Measurements from ENCODE around the gene RUNDC3A.

Gene RUNDC3A

DNA sequence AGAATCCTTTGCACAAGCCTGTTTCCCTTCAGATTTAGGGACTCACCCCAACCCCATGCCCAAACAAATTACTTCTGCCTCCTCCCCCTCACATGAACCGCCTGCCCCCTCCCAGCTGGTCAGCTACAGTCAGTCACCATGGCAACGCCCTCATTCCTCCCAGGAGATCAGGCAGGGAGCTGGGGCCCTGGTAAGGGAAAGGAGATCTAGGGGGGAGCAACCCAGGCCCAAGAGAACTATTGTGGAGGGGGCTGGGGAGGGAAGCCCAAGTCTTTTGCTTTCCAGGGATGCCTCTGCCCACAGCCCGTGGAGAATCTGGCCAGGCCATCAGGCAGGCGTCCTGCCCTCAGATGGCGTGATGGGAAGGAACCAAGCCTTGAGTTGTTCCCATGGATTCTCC is 52.4 kb downstream of the RUNDC3A start:
- Histone ChIP-seq H2AFZ (ENCODE audit: insufficient read depth, low read length, poor library complexity) (no peak overlapping the region), H3K14ac (ENCODE audit: low read length) (no peak overlapping the region), H3K36me3 (ENCODE audit: control insufficient read depth in 1 of 2, insufficient read depth in 2 of 2, low read length in 2 of 2) (peaks cover 0 to 6% of the 10 kb centered on the region in 2 experiments), H2AK5ac (ENCODE audit: low read length) (no peak overlapping the region), H3K4ac (ENCODE audit: low read depth, low read length) (no peak overlapping the region), H3K4me3 (ENCODE audit: low read depth, low read length) (no peak overlapping the region), H3K4me2 (ENCODE audit: low read length) (no peak overlapping the region), H4K12ac (ENCODE audit: low read depth, low read length) (no peak overlapping the region), H3K9ac (ENCODE audit: low read length) (no peak overlapping the region), H2BK12ac (ENCODE audit: low read length) (no peak overlapping the region), H3K27me3 (ENCODE audit: insufficient read depth, low read length) (no peaks in the 10 kb centered on the region), H3K79me2 (ENCODE audit: control insufficient read depth, insufficient read depth, low read length, poor library complexity) (peaks cover 6% of the 10 kb centered on the region), H3K9me3 (ENCODE audit: insufficient read depth, low read depth, low read length) (no peaks in the 10 kb centered on the region), H4K91ac (ENCODE audit: low read depth, low read length) (no peak overlapping the region), H3K18ac (ENCODE audit: low read length) (no peak overlapping the region), H4K8ac (ENCODE audit: low read depth, low read length) (no peak overlapping the region), H3K23ac (ENCODE audit: low read length) (no peak overlapping the region), H2BK120ac (ENCODE audit: insufficient read depth, low read length, poor library complexity) (no peak overlapping the region), H2BK5ac (ENCODE audit: low read depth, low read length, poor library complexity) (no peak overlapping the region), H3K4me1 (ENCODE audit: control insufficient read depth in 1 of 2, insufficient read depth in 2 of 2, low read length in 2 of 2) (peaks cover 2 to 11% of the 10 kb centered on the region in 2 experiments), H3K27ac (ENCODE audit: low read depth, low read length) (no peak overlapping the region), H3K79me1 (ENCODE audit: low read length) (peaks cover 6% of the 10 kb centered on the region)
- DNase-seq: no peak
- WGBS (ENCODE audit: extremely low coverage, insufficient coverage, insufficient read length): no CpG with 5 or more reads among the region's 5 CpGs

DNA sequence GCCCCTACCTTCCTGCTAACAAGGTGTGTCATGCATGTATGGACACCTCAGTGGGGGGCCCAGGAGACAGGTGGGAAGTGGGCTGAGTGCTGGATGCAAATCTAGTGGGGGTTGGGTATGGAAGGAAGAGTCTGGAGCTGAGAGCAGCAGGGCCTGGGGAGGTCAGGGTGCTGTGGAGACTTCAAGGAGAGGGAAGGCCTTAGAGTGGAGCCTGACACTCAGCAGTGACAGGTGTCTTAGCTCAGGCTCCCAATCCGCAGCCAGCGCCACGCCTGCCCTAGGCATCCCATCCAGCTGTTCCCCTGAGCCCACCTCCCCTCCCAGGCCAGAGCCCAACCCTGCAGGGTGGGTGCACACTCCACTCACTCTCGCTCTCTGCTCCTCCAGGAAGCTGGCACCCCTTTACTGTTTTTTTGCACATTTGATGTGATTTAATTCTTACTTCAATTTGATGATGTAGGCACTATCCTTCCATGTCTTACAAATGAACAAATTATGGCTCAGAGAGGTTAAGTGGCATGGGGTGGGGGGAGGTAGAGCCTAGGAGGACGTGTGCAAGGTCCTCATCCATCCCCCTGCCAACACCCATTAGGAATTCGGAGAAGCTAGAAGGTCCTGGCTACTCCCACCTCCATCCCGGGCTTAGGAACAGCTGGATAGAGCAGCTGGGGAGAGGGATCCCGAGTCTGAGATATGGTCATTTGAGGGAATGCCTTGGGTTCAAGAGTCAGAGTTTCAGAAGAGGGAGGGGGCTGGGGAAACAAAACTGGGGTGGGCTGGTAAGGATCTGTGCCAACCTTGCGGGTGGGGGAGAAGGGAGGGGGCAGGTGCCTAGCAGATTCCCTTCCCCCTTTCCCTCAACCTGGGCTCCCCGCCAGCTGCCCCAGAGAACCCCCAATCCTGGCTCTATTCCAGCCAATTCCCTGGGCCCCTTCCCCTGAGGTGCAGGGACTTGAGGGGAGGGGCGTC is 53.2 kb downstream of the RUNDC3A start:
- no peaks in the 10 kb centered on the region for H3K9me3 ChIP-seq (ENCODE audit: insufficient read depth, low read depth, low read length)
- H4K8ac ChIP-seq (ENCODE audit: low read depth, low read length): no peak overlapping the region
- H3K9ac ChIP-seq (ENCODE audit: low read length): no peak overlapping the region
- no peak overlapping the region for H3K23ac ChIP-seq (ENCODE audit: low read length)
- no peak overlapping the region for H4K91ac ChIP-seq (ENCODE audit: low read depth, low read length)
- H3K18ac ChIP-seq (ENCODE audit: low read length): no peak overlapping the region
- H3K27me3 ChIP-seq (ENCODE audit: insufficient read depth, low read length): no peaks in the 10 kb centered on the region
- H2BK12ac ChIP-seq (ENCODE audit: low read length): no peak overlapping the region
- H3K14ac ChIP-seq (ENCODE audit: low read length): no peak overlapping the region
- no peak overlapping the region for H2AFZ ChIP-seq (ENCODE audit: insufficient read depth, low read length, poor library complexity)
- no peak overlapping the region for H3K4ac ChIP-seq (ENCODE audit: low read depth, low read length)
- H2BK120ac ChIP-seq (ENCODE audit: insufficient read depth, low read length, poor library complexity): no peak overlapping the region
- no peak overlapping the region for H3K4me3 ChIP-seq (ENCODE audit: low read depth, low read length)
- H3K79me2 ChIP-seq (ENCODE audit: control insufficient read depth, insufficient read depth, low read length, poor library complexity): peaks cover 6% of the 10 kb centered on the region
- H4K12ac ChIP-seq (ENCODE audit: low read depth, low read length): no peak overlapping the region
- peaks cover 6% of the 10 kb centered on the region for H3K79me1 ChIP-seq (ENCODE audit: low read length)
- no peak overlapping the region for H3K27ac ChIP-seq (ENCODE audit: low read depth, low read length)
- peaks cover 2 to 11% of the 10 kb centered on the region in 2 experiments for H3K4me1 ChIP-seq (ENCODE audit: control insufficient read depth in 1 of 2, insufficient read depth in 2 of 2, low read length in 2 of 2)
- no CpG with 5 or more reads among the region's 11 CpGs for WGBS (ENCODE audit: extremely low coverage, insufficient coverage, insufficient read length)
- H3K4me2 ChIP-seq (ENCODE audit: low read length): no peak overlapping the region
- no peaks in the 10 kb centered on the region for H3K36me3 ChIP-seq (ENCODE audit: control insufficient read depth in 1 of 2, insufficient read depth in 2 of 2, low read length in 2 of 2)
- H2AK5ac ChIP-seq (ENCODE audit: low read length): no peak overlapping the region
- no peak for DNase-seq
- no peak overlapping the region for H2BK5ac ChIP-seq (ENCODE audit: low read depth, low read length, poor library complexity)

- Histone ChIP-seq H3K27ac (ENCODE audit: low read depth, low read length) (no peak overlapping the region), H3K4me3 (ENCODE audit: low read depth, low read length) (peak overlapping the region; percentile 80), H3K23ac (ENCODE audit: low read length) (no peak overlapping the region), H3K4me2 (ENCODE audit: low read length) (peak overlapping the region; percentile 95), H3K9me3 (ENCODE audit: insufficient read depth, low read depth, low read length) (no peaks in the 10 kb centered on the region), H4K91ac (ENCODE audit: low read depth, low read length) (no peak overlapping the region), H3K14ac (ENCODE audit: low read length) (no peak overlapping the region), H3K27me3 (ENCODE audit: insufficient read depth, low read length) (no peaks in the 10 kb centered on the region), H2BK120ac (ENCODE audit: insufficient read depth, low read length, poor library complexity) (no peak overlapping the region), H3K4me1 (ENCODE audit: control insufficient read depth in 1 of 2, insufficient read depth in 2 of 2, low read length in 2 of 2) (peaks cover 2 to 11% of the 10 kb centered on the region in 2 experiments), H3K4ac (ENCODE audit: low read depth, low read length) (no peak overlapping the region), H3K9ac (ENCODE audit: low read length) (no peak overlapping the region), H3K18ac (ENCODE audit: low read length) (peak overlapping the region; percentile 58), H3K36me3 (ENCODE audit: control insufficient read depth in 1 of 2, insufficient read depth in 2 of 2, low read length in 2 of 2) (no peaks in the 10 kb centered on the region), H3K79me2 (ENCODE audit: control insufficient read depth, insufficient read depth, low read length, poor library complexity) (peaks cover 6% of the 10 kb centered on the region), H4K12ac (ENCODE audit: low read depth, low read length) (no peak overlapping the region), H2AK5ac (ENCODE audit: low read length) (no peak overlapping the region), H2BK5ac (ENCODE audit: low read depth, low read length, poor library complexity) (no peak overlapping the region), H2AFZ (ENCODE audit: insufficient read depth, low read length, poor library complexity) (no peak overlapping the region), H3K79me1 (ENCODE audit: low read length) (peaks cover 6% of the 10 kb centered on the region), H2BK12ac (ENCODE audit: low read length) (no peak overlapping the region), H4K8ac (ENCODE audit: low read depth, low read length) (no peak overlapping the region)
- DNase-seq: no peak
- no CpG with 5 or more reads among the region's 11 CpGs for WGBS (ENCODE audit: extremely low coverage, insufficient coverage, insufficient read length)
Measured at GRCh38 chr17:44362459-44362948, 54.1 kb downstream of the RUNDC3A start.

DNA sequence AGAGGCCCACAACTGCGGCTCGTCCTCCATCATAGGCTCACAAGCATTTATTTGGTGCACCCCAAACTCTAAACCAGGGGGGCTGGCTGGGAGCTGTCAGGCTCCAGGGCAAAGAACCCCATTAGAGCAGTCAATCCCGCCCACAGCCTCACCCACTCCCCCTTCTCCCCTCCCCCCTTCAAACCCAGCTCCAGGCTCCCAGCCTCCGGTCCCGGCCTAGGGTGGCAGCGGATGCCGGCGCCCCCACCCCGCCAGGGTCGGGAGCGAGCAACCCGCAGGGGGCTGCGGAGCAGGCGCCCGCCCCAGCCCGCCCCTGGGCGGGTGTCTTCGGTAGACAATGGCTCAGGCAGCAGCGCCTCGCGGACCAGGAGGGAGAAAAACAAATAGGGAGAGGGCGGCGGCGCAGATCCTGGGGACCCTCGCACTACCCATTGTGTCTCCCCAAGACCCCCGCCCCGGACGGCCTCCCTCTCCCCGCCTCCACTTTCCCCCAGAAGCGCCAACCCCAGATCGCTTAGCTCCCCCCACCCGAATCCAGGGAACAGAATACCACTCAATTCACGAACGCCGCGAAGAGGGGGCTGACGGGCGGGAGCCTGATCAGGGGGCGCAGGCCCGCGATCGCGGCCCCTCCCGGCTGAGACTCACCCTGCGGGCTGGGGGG is 54.7 kb downstream of the RUNDC3A start:
- Histone ChIP-seq H2BK12ac (ENCODE audit: low read length) (no peak overlapping the region), H3K4me1 (ENCODE audit: control insufficient read depth in 1 of 2, insufficient read depth in 2 of 2, low read length in 2 of 2) (peaks cover 2 to 11% of the 10 kb centered on the region in 2 experiments), H3K36me3 (ENCODE audit: control insufficient read depth in 1 of 2, insufficient read depth in 2 of 2, low read length in 2 of 2) (no peaks in the 10 kb centered on the region), H3K23ac (ENCODE audit: low read length) (no peak overlapping the region), H2BK120ac (ENCODE audit: insufficient read depth, low read length, poor library complexity) (peak overlapping the region; percentile 30), H3K9ac (ENCODE audit: low read length) (peak overlapping the region; percentile 92), H3K27me3 (ENCODE audit: insufficient read depth, low read length) (no peaks in the 10 kb centered on the region), H3K14ac (ENCODE audit: low read length) (peak overlapping the region; percentile 81), H3K79me2 (ENCODE audit: control insufficient read depth, insufficient read depth, low read length, poor library complexity) (peaks cover 6% of the 10 kb centered on the region), H3K9me3 (ENCODE audit: insufficient read depth, low read depth, low read length) (no peaks in the 10 kb centered on the region), H2BK5ac (ENCODE audit: low read depth, low read length, poor library complexity) (no peak overlapping the region), H3K4me3 (ENCODE audit: low read depth, low read length) (peak overlapping the region; percentile 80), H2AK5ac (ENCODE audit: low read length) (no peak overlapping the region), H2AFZ (ENCODE audit: insufficient read depth, low read length, poor library complexity) (peak overlapping the region; percentile 83), H4K91ac (ENCODE audit: low read depth, low read length) (peak overlapping the region; percentile 86), H3K27ac (ENCODE audit: low read depth, low read length) (no peak overlapping the region), H3K4me2 (ENCODE audit: low read length) (peak overlapping the region; percentile 95), H3K18ac (ENCODE audit: low read length) (peak overlapping the region; percentile 88), H4K8ac (ENCODE audit: low read depth, low read length) (peak overlapping the region; percentile 75), H3K4ac (ENCODE audit: low read depth, low read length) (peak overlapping the region; percentile 69), H3K79me1 (ENCODE audit: low read length) (peaks cover 6% of the 10 kb centered on the region), H4K12ac (ENCODE audit: low read depth, low read length) (peak overlapping the region; percentile 64)
- DNase-seq: peak in 1 of 2 donors; percentile 40
- whole genome bisulfite sequencing (ENCODE audit: extremely low coverage, insufficient coverage, insufficient read length): no CpG with 5 or more reads among the region's 45 CpGs
